Endodermal cell (in vitro differentiated cells): ENCODE data around the gene NAA11. TPM values are rescaled to one million over a fixed set of nuclear protein-coding genes. Genes with fewer than 3 reads are reported as not detected.

Experiments
- DNase-seq: peaks from one replicate; pipeline ENCODE4 v3.0.0-alpha.2; 2017
- H3K27ac ChIP-seq: 2 replicates; pipeline ENCODE4 v1.5.1; 2013; ENCODE audit warnings: mild to moderate bottlenecking, low read depth, low read length, moderate library complexity
- H3K27me3 ChIP-seq: 2 replicates; pipeline ENCODE4 v1.6.1; 2013; ENCODE audit warnings: mild to moderate bottlenecking, low read length, moderate library complexity; ENCODE audit not compliant: insufficient read depth, control insufficient read depth, poor library complexity, severe bottlenecking
- H3K36me3 ChIP-seq: 2 replicates; pipeline ENCODE4 v1.7.0; 2013; ENCODE audit warnings: mild to moderate bottlenecking, low read length, moderate library complexity; ENCODE audit not compliant: control insufficient read depth, insufficient read depth
- H3K4me1 ChIP-seq: one replicate; pipeline ENCODE4 v1.7.0; 2013; ENCODE audit warnings: low read length; ENCODE audit not compliant: control insufficient read depth, insufficient read depth
- H3K4me3 ChIP-seq: 2 replicates; pipeline ENCODE4 v1.5.1; 2013; ENCODE audit warnings: mild to moderate bottlenecking, low read length, moderate library complexity
- H3K9ac ChIP-seq: 2 replicates; pipeline ENCODE4 v1.6.1; 2013; ENCODE audit warnings: mild to moderate bottlenecking, low read length, moderate library complexity; ENCODE audit not compliant: poor library complexity, severe bottlenecking; ENCODE audit errors: extremely low read depth
- H3K9me3 ChIP-seq: 2 replicates; pipeline ENCODE4 v1.6.1; 2013; ENCODE audit warnings: mild to moderate bottlenecking, low read length, moderate library complexity; ENCODE audit not compliant: control insufficient read depth
- H3K27ac Mint-ChIP-seq: 2 replicates; pipeline ENCODE4 v1.8.0; 2020; ENCODE audit warnings: mixed read lengths
- H3K27me3 Mint-ChIP-seq: 2 replicates; pipeline ENCODE4 v1.8.0; 2021; ENCODE audit warnings: mild to moderate bottlenecking, mixed read lengths; ENCODE audit not compliant: insufficient read depth
- H3K36me3 Mint-ChIP-seq: 2 replicates; pipeline ENCODE4 v1.8.0; 2020; ENCODE audit warnings: low read depth, mixed read lengths
- H3K4me1 Mint-ChIP-seq: 2 replicates; pipeline ENCODE4 v1.8.0; 2020; ENCODE audit warnings: mixed read lengths
- H3K4me3 Mint-ChIP-seq: 2 replicates; pipeline ENCODE4 v1.8.0; 2020; ENCODE audit warnings: mild to moderate bottlenecking, moderate library complexity, mixed read lengths
- H3K9me3 Mint-ChIP-seq: 2 replicates; pipeline ENCODE4 v1.8.0; 2020; ENCODE audit warnings: mild to moderate bottlenecking, mixed read lengths
- CTCF ChIP-seq: fragments of 200-600 bp; sonication (generic); conservative IDR thresholded peaks from 2 replicates; pipeline ENCODE4 v1.5.0; 2021; ENCODE audit warnings: antibody characterized with exemption, mild to moderate bottlenecking
- WGBS, 2 experiments: methylation state at CpG; one replicate each; pipeline versions ENCODE4 v1.1.5 to v1.1.7; 2013; ENCODE audit warnings: missing lambda C conversion rate in 2 of 2, mixed read lengths in 1 of 2; ENCODE audit not compliant: insufficient coverage in 1 of 2, insufficient read length in 1 of 2; 5-methylcytosine and 5-hydroxymethylcytosine counted together
- total RNA-seq, 2 donors: library from RNA; stranded (reverse); fragmentation: NEBNext Ultra II Directional in 1 of 2; extraction: Animal tissue kit (Norgen Biotek cat#: 25700) in 1 of 2; gene quantifications; 2 replicates in 1 of 2; 3 replicates in 1 of 2; pipeline ENCODE4 v1.2.1, GENCODE V29; 2021

Gene NAA11
- total RNA-seq, 2 donors from 2014 or later: not detected

GRCh38 chr4:79325436-79325835 is 425 bp downstream of the NAA11 start:
- Histone ChIP-seq H3K27ac (no peak overlapping the region), H3K4me3 (no peak overlapping the region), H3K36me3 (no peaks in the 10 kb centered on the region), H3K9ac (no peak overlapping the region), H3K27me3 (no peaks in the 10 kb centered on the region), H3K9me3 (no peaks in the 10 kb centered on the region), H3K4me1 (no peaks in the 10 kb centered on the region)
- no peak overlapping the region for H3K4me3 Mint-ChIP-seq
- WGBS, 2 experiments: 94 to 97% methylated on average over 5 to 12 of the region's 12 CpGs
- no peak overlapping the region for H3K27ac Mint-ChIP-seq
- no peak for DNase-seq
- H3K36me3 Mint-ChIP-seq: no peaks in the 10 kb centered on the region
- no peak for TF ChIP-seq CTCF
- no peaks in the 10 kb centered on the region for H3K9me3 Mint-ChIP-seq
- no peaks in the 10 kb centered on the region for H3K27me3 Mint-ChIP-seq
- H3K4me1 Mint-ChIP-seq: peaks cover 3% of the 10 kb centered on the region

- H3K27ac Mint-ChIP-seq: no peak overlapping the region
- H3K9me3 Mint-ChIP-seq: no peaks in the 10 kb centered on the region
- H3K4me1 ChIP-seq: peaks cover 3% of the 10 kb centered on the region
- H3K9me3 ChIP-seq: no peaks in the 10 kb centered on the region
- H3K4me1 Mint-ChIP-seq: peaks cover 17% of the 10 kb centered on the region
- no peak overlapping the region for H3K27ac ChIP-seq
- no peak for DNase-seq
- no peaks in the 10 kb centered on the region for H3K36me3 ChIP-seq
- H3K4me3 ChIP-seq: no peak overlapping the region
- no peaks in the 10 kb centered on the region for H3K36me3 Mint-ChIP-seq
- TF ChIP-seq CTCF: no peak
- H3K27me3 ChIP-seq: no peaks in the 10 kb centered on the region
- no peak overlapping the region for H3K9ac ChIP-seq
- H3K4me3 Mint-ChIP-seq: no peak overlapping the region
- H3K27me3 Mint-ChIP-seq: no peaks in the 10 kb centered on the region
- WGBS, 2 experiments: 83 to 98% methylated on average over 3 to 4 of the region's 4 CpGs
Observed at GRCh38 chr4:79319975-79320374, 5.9 kb downstream of the NAA11 start.

GRCh38 chr4:79317711-79318110 is 8.2 kb downstream of the NAA11 start:
- Histone ChIP-seq H3K36me3 (no peaks in the 10 kb centered on the region), H3K4me1 (peaks cover 3% of the 10 kb centered on the region), H3K27me3 (no peaks in the 10 kb centered on the region), H3K9ac (no peak overlapping the region), H3K4me3 (no peak overlapping the region), H3K27ac (no peak overlapping the region), H3K9me3 (no peaks in the 10 kb centered on the region)
- Mint-ChIP-seq H3K36me3 (no peaks in the 10 kb centered on the region), H3K27ac (no peak overlapping the region), H3K27me3 (no peaks in the 10 kb centered on the region), H3K4me1 (peaks cover 18% of the 10 kb centered on the region), H3K4me3 (no peak overlapping the region), H3K9me3 (no peaks in the 10 kb centered on the region)
- DNase-seq: no peak
- TF ChIP-seq CTCF: no peak
